ENCODE results near the gene BRS3.

Gene BRS3

GRCh38 chrX:136542281-136542680, 54.5 kb downstream of the BRS3 start:
- TF ChIP-seq CTCF (IDR thresholded peaks at IDR 0.05): no peak
- H2AFZ ChIP-seq: no peak overlapping the region
- no peak overlapping the region for H3K27ac ChIP-seq
- H3K9me3 ChIP-seq (ENCODE audit: control insufficient read depth, low read length): no peaks in the 10 kb centered on the region
- H3K4me2 ChIP-seq (ENCODE audit: low read length): no peak overlapping the region
- H3K4me1 ChIP-seq: no peaks in the 10 kb centered on the region
- no peaks in the 10 kb centered on the region for H3K27me3 ChIP-seq (ENCODE audit: control insufficient read depth, insufficient read depth, low read length)
- no peak overlapping the region for H3K9ac ChIP-seq
- no peaks in the 10 kb centered on the region for H3K36me3 ChIP-seq (ENCODE audit: control insufficient read depth, insufficient read depth, low read length)
- H3K4me3 ChIP-seq (ENCODE audit: low read depth, low read length): no peak overlapping the region
- no peaks in the 10 kb centered on the region for H3K79me2 ChIP-seq

Data from parathyroid adenoma (tissue), 2 donors.